GM18505 (cell line): ENCODE measurements around the gene SLC24A2.

ENCODE experiments used
- ATAC-seq: cut with Tn5 transposase; IDR thresholded peaks from one replicate; pipeline ENCODE4 v1.9.1; 2021; ENCODE audit not compliant: unreplicated experiment
- POLR2A ChIP-seq: IDR thresholded peaks from 4 replicates; pipeline ENCODE4 v1.6.1; 2011; ENCODE audit warnings: borderline replicate concordance; ENCODE audit not compliant: insufficient read depth, insufficient read length; ENCODE audit errors: extremely low read depth

Gene SLC24A2

GRCh38 chr9:19785230-19785629 lies 3.6 kb downstream of the SLC24A2 start:
- TF ChIP-seq POLR2A = no peak
- ATAC-seq = no peak

GRCh38 chr9:19784136-19784535 lies 4.7 kb downstream of the SLC24A2 start:
- no peak for TF ChIP-seq POLR2A
- no peak for ATAC-seq

DNA sequence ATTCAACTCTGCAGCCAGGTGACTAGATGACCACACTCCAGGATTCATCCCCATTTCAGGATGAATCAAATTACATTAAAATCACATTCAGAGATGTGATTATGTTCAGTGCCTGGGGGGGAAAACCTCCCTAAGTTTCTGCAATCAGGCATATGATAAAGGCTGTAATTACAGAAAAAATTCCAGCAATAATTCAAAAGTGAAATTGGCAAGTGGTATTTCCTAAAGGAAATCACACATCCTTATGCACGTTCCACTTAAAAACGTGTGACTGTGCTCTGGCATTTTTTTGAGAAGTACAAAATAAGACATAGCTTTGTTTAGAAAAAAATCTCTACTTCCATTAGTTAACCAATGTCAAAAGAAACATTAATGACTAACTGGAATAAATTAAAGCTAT lies 5.3 kb downstream of the SLC24A2 start:
- TF ChIP-seq POLR2A = no peak
- ATAC-seq = no peak

GRCh38 chr9:19782005-19782404 lies 6.8 kb downstream of the SLC24A2 start:
- ATAC-seq = no peak
- TF ChIP-seq POLR2A = no peak

GRCh38 chr9:19781240-19781639 lies 7.6 kb downstream of the SLC24A2 start:
- no peak for ATAC-seq
- TF ChIP-seq POLR2A = no peak

DNA sequence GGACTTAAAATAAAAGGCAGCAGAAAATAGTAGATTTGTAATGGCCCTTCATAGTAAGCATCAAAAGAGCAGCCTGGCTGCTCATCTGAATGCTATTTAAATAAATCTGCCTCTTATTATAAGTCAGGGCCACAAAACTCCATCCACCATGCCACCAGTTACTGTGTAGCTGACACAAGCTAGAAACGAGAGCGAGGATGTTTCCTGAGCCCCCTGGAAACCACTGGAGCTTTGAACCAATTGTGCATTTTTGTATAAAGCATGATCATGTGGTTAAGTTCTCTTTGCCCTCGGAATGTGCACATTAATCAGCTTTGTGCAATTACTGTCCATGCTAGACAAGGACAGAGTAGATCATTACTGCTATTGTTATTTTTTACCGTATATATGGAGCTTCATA lies 17.4 kb downstream of the SLC24A2 start:
- no peak for ATAC-seq

GRCh38 chr9:19770973-19771372 lies 17.9 kb downstream of the SLC24A2 start:
- ATAC-seq = no peak
- no peak for TF ChIP-seq POLR2A

More for the DNA sequence above, 17.4 kb downstream of the SLC24A2 start:
- TF ChIP-seq POLR2A = no peak

GRCh38 chr9:19769213-19769612 lies 19.6 kb downstream of the SLC24A2 start:
- TF ChIP-seq POLR2A = no peak
- ATAC-seq = no peak

DNA sequence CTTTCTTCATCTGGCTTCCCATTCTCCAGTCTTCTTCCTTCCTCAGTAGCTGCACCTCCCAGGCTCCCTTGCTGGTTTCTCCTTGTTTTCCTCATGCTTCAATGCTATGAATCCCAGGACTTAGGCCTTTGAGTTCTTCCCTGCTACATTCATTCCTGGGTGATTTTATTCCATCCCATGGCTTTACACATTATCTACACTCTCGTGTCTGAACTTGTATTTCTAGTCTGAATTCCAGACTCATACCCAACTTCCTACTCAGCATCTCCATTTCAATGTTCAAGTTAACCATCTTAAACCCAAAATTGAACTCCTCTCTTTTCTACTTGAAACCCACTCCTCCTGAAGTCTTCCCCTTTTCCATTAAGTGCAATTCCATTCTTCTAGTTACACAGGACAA lies 20.0 kb downstream of the SLC24A2 start:
- no peak for TF ChIP-seq POLR2A
- no peak for ATAC-seq

GRCh38 chr9:19759066-19759465 lies 29.8 kb downstream of the SLC24A2 start:
- ATAC-seq = no peak
- no peak for TF ChIP-seq POLR2A

- TF ChIP-seq POLR2A = no peak
- no peak for ATAC-seq
Observed at GRCh38 chr9:19757745-19758144, 31.1 kb downstream of the SLC24A2 start.

GRCh38 chr9:19754921-19755320 lies 33.9 kb downstream of the SLC24A2 start:
- TF ChIP-seq POLR2A = no peak
- no peak for ATAC-seq

- no peak for ATAC-seq
Observed at GRCh38 chr9:19748278-19749126, 40.3 kb downstream of the SLC24A2 start.

GRCh38 chr9:19746223-19746622 lies 42.6 kb downstream of the SLC24A2 start:
- TF ChIP-seq POLR2A = no peak
- ATAC-seq = no peak

More at GRCh38 chr9:19748278-19749126, 40.3 kb downstream of the SLC24A2 start:
- no peak for TF ChIP-seq POLR2A
